NCI-H2171 treated with DMSO at 0.1 percent for 48 hours (cell line): ENCODE measurements around the gene PFDN1.

Source experiments
- DNase-seq: peaks from one replicate; lab custom pipeline; 2025; lab: John Stamatoyannopoulos, UW

The PFDN1 gene

DNA sequence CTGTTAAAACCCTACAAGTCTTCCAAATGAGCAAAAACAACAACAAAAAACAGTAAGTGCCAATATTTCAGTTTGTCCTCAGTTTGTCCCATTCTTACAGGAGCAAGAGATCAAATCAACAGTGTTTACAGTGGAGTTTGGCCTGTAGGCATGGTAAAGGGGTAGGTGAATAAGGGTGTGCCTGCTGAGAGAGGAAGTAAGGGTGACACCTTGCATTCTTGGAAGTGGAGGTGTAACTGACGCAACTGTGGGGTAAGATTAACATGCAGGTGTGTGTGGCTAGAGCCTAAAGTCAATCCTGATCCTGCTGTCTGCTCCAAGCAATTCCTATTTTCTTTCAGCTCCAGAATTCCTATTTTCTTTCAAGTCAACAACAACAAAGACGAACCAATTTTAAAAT is 43.4 kb downstream of the PFDN1 start:
- no peak for DNase-seq

DNA sequence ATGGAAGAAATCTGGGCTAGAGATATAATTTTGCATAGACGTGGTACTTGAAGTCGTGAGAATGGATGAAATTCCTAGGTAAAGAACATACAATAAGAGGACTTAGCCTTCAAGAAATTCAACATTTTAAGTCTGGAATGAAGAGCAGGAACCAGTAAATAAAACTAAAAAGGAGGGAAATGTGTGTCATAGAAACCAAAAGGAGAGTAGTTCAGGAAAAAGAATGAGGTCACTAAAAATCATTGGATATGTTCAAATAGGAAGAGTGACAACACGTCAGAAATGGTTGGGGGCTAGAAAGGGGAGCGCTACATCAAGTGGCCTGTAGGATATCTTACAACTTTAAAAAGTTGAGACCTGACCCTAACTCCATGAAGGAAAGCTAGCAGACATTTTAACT is 44.0 kb downstream of the PFDN1 start:
- no peak for DNase-seq

DNA sequence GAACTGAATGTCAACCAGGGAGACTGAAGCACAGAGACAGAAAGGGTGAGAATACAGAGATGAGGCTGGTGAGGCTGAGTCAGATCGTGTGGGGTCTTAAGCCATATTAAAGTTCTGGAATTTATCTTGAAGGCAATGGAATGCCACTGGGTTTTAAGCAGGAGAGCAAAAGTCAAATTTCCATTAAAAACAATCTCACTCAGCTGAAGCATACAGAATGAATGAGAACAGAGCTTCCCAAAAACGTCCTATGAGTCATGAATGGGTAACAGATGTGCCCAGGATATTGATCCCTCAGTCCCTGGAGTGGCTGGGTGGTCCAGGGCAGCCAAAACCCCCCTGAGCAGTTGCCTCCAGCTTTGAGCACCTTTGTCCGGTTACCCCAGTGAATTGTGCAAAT is 44.9 kb downstream of the PFDN1 start:
- no peak for DNase-seq

DNA sequence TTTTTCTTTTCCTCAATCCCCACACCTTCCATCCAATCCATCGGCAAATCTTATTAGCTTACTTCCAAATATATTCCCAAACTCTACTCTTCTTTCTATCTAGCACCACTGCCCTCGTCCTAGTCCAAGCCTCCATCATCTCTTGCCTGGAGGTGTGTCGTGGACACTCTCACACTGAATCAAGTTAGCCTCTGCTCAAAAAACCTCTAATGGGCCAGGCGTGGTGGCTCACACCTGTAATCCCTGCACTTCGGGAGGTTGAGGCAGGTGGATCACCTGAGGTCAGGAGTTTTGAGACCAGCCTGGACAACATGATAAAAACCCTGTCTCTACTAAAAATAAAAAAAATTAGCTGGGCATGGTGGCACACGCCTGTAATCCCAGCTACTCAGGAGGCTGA is 46.2 kb downstream of the PFDN1 start:
- DNase-seq, result no peak

DNA sequence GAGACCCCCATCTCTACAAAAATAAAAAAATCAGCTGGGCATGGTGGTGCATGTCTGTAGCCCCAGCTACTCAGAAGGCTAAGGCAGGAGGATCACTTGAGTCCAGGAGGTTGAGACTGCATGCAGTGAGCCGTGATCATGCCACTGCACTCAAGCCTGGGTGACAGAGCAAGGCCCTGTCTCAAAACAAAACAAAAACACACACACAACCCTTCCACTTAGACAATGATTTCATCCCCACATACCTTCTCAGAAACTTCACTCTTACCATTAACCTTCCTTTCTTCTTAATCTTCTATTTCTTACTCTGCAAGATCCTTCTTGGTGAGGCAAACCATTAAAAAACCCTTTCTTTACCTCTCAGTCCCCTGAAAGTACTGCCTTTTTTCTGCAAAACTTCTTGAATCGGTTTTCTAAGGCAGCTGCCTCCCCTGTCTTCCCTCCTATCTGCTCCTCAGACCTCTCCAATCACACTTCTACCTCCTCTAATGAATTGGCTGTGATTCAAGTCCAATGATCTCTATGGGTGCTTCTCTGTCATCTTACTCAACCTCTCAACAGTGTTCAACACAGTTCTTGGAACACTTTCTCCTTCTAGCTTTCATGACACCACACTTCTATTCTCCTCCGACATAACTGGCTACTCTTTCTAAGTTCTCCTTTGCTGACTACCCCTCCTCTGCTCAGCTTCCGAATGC is 47.3 kb downstream of the PFDN1 start:
- DNase-seq, result no peak

DNA sequence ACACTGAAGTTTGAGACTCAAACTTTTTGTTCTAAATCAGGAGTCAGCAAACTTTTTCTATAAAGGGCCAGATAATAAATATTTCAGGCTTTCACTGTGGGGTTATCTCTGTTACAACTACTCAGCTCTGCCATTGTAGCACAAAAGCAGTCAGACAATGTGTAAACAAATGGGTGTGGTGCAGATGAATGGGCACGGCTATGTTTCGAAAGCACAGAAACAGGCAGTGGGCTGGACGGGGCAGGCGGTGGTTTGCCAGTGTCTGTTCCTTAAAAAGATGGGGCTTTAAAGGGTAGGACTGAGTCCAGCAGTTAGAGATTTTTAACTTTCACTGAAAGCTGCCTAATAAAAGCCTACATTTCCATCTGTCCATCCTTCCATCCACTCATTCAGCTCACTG is 48.9 kb downstream of the PFDN1 start:
- DNase-seq, result no peak

DNA sequence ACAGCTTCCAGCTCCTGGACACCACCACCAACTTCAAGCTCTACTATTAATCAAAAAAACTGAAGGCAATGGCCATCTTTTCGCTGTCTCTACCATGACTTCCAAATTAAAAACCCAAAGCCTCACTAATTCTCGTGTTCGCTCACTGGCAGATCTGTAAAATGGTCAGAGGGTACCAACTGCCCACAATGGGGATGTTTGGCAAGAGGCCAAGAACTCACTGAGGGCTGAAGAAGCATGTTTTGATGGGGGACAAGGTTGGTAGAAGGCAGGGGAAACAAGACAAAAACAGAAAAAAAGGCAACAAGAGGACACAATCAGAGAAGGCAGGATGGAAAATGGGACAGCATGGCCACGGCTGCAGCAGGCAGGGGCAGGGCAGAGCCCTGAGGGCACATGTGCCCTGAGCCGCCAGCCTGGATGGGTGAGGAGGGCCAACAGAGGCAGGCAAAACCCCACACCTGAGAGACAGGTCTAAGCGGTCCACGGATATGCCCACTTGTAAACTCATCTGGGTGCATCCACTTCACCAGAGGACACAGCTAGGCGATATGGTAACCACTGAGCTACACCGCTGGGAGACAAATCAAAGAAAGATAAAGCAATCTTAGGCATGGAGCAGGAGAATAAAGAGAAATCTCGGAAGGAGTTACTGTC is 50.3 kb downstream of the PFDN1 start:
- DNase-seq, result no peak

DNA sequence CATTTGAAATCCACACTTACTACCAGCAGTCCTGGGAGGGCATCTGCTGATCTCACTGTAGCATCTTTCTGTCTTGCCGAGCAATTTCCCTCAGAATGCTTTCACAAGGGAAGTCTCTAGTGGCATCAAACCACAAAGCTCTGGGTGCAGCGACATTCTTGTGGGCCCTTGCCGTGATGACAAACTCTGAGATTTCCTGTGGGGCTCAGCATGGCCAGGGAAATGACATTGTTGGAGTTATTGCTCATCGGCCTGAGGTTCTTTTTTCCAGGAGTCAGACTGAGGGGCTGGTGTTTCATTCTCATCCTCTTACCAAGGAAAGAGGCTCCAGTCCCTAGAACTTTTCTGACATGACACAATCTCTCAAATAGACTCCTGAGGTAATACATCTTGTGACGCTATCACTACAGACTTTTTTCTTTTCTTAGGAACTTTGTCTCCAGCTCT is 51.4 kb downstream of the PFDN1 start:
- DNase-seq, result no peak

DNA sequence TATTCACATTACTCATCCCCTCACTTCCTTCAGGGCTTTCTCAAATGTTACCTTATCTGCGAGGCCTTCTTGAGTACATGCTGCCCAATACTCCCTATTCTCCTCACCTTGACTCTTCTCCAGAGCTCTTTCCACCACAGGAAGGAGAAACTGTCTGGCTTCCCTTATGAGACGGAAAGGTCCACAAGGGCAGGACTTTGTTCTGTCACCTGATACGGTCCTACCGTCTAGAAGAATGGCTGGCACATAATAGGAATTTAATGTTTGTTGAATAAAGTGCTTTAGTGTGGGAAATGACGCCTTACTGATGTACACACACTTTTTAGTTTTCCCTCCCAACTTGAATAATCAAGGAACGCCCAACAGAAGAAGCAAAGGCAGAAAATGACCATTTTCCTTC is 52.5 kb downstream of the PFDN1 start:
- no peak for DNase-seq

DNA sequence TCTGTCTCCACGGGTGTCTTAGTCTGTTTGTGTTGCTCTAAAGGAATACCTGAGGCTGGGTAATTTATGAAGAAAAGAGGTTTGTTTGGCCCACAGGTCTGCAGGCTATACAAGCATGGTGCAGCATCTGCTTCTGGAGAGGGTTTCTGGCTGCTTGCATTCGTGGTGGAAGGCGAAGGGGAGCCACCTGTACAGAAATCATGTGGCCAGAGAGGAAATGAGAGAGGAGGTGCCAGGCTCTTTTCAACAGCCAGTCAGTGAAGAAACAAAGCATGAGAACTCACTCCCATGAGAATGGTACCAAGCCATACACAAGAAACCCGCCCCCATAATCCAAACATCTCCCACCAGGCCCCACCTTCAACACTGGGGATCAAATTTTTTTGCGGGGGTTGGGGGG is 53.4 kb downstream of the PFDN1 start:
- DNase-seq, result no peak

DNA sequence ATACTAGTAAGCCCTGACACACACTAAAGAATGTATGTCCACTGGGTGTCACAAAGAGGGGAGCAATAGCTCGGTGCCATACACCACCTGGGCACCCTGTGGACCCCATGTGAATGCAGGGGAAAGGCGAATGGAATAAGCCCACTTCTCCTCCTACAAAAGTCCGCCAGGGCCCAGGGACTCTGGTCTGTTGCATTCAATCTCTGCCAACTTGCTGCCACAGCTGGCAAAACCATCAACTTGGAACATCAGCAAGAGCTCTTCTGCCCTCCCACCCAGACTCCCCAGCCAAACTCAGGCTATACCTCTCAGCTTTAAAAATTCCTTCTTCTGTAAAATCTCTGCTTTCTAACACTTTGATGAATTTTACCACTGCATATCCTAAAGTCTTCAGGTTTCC is 54.5 kb downstream of the PFDN1 start:
- DNase-seq, result no peak

DNA sequence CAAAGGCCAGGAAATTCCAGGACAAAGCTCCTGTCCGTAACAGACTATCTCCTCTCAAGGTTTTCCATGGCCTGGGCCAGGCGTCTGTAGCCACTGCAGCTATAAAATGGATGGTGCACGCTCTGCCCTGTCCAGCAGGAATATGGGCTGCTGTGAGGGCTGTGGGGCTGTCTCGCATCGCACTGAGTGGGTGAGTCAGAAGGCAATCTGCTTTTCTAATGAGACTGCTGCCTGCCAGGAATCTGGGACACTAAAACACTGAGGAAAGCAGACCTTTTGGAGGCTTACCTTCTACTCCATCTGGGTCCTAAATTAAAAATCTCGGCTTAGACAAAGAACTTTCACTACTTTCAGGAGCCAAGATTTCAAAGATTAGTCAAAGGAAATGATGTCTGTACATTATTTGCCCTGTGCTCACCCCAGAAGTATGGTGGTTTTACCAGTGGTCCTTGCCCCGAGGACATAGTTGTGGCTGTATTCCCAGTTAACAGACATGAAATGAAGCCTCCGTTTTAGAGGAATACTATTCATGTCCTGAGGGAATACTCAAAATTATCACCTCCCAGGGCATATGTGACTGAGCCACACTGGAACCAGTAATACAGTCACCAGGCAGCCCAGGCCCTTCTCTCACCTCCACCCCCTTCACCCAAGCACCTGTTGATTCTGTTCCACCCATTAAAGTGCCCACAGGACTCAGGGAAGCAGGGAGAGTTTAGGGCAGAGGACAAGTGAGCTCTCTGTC is 56.4 kb downstream of the PFDN1 start:
- DNase-seq, result no peak

DNA sequence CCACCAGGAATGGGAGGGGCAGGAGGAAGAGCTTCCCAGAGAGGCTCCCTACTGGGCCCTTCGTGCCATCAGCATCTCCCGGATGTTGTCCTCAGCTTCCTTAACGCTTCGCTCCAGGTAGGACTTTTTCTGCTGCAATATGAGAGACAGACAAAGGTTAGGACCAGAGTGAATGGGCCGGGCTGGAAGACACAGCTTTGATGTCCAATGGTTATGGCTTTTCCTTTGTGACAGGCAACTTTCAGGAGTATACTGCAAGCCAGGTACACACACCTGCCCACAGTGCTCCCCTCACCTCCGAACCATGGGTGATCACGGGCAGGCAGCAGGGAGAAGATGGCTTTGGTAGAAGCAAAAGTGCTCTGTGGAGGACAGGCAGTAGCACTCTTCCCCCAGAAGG is 57.0 kb downstream of the PFDN1 start:
- DNase-seq, result no peak

DNA sequence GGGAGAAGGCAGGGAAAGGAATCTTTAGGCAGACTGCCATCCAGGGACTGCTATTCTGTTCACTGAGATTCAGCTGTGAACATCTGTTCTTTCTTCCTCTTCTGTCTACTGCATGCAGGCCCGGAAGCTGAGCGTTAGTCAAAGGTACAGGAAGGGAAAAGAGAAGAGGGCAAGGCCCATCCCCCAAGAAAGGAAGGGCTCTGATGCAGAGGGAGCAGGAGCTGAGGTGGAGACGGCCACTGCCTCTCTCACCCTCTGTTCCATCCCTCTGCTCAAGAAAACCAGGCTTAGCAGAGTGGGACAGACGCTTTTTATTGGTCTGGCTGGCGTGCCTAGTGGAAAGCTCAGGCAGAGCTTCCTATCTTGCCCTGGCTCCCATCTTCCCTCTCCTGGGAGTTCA is 57.6 kb downstream of the PFDN1 start:
- DNase-seq, result no peak

DNA sequence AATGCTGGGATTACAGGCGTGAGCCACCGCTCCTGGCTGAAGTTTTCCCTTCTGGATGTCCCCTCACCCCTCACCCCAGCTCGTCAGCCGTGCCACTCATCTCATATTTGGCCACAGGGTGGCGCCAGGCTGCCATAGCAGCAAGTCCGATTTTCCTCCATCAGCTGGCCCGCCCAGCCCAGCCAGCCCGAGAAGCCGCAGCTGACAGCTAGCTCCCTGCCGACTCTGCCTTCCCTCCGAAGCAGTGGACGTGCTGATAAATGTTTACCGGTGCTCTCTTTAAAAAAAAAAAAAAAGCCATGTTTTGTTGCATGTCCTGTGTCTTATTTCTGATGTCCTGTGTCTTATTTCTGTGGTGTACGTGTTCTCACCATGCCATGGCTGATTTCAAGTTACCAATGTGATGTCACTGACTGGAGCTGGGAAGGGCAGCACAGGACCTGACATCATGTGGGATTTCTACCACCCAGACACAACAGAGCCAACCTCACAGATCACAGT is 58.3 kb downstream of the PFDN1 start:
- peak; percentile 3 for DNase-seq

DNA sequence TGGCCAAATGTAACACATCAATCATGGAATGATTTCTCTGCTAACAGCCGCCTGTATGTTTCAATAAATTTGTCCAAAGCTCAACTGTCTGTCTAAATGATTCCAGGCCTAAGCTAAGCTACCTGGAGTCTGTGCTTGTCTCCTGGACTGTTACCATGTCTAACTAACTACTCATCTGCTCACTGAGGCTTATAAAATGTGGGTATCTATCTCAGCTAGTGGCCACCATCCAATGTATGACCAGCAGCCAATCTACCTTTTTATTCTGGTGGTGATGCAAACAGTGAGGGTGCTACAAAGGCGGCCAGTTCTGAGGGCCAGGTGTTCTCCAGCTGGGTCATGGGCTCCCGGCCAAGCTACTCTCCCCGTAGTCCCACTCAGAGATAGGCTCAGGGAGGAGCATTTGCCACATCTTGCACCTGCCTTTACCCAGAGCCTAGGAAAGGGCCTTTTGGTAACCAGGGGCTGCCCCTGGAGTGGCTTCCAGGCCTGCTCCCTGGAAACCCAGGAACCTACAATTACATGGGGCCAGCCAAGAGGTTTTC is 59.1 kb downstream of the PFDN1 start:
- DNase-seq, result no peak

DNA sequence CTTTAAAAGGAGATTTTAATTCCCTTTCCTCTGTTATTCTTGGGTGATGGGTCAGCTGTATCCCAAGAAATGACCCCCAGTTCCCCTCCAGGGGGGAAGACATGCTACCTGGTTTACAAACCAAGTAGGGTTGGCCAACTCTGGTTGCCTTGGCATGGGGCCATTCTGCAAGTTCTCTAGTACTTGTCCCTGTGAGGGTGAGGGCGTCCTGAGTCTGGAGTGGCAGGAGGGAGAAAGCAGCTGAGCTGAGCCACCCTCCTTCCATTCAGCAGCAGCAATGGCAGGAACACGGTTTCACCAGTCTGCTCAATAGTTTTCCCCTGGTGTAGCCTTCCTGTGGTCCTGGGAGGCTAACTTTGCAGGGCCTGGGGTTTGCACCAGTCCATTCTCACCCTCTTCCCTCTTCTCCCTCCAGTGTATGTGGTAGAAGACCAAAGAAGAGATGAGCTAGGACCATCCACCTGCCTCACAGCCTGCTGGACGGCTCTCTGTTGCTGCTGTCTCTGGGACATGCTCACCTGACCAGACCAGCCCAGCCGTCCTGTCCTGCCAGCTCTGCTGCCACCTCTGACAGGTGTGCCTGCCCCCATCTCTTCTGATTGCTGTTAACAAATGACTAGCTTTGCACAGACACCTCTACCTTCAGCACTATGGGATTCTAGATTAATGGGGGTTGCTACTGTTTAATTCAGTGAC is 59.9 kb downstream of the PFDN1 start:
- DNase-seq, result no peak

DNA sequence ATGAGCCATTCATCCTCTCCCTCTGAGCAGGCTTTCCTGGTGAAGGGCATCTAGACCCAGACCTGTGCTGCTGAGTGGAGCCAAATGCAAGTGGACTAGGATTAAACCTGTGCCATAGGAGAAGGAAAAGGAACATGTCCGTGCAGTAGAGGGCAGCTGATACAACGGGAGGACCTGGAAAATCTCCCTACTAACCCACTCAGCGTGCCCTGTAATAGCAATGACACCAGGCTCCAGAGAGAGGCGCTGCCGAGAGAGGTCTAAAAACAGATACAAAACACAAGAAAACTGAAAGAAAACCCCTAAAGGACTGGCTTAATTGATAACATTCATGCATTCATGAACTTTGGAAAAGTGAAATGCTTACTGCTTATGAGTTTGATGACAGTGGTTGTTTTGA is 60.8 kb downstream of the PFDN1 start:
- DNase-seq, result no peak

DNA sequence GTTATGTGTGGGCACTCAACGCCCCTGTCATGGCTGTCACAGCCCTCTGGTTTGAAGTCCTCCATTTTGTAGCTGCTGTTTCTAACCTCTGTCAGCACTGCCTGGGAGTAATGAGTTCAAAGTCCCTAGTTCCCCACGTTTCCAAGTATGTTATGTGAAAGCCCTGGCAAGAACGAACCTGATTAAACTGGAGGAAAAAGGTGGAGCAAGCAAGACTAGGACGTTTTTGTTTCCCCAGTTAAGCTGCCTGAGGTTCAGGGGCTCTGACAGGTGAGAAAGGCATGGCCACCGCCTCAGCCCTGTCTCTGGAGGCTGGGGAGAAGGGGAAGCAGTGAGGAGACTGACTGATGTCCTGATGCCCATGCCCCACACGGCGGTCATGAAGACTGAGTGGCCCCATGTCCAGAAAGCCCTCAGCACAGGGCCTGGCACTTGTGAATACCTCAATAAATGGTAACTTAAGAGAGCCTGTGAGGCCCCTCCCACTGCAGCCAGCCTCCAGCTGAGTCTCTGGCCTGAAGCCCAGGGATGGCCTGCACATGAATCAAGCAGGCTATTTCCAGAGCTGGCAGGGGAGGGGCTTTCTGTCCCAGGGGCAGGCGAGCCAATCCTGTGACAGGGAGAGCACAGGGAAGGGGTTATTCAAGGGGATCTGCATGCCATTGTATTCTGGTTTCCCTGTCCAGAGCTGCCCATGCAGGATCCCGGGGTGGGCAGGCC is 61.8 kb downstream of the PFDN1 start:
- peak; percentile 34 for DNase-seq

DNA sequence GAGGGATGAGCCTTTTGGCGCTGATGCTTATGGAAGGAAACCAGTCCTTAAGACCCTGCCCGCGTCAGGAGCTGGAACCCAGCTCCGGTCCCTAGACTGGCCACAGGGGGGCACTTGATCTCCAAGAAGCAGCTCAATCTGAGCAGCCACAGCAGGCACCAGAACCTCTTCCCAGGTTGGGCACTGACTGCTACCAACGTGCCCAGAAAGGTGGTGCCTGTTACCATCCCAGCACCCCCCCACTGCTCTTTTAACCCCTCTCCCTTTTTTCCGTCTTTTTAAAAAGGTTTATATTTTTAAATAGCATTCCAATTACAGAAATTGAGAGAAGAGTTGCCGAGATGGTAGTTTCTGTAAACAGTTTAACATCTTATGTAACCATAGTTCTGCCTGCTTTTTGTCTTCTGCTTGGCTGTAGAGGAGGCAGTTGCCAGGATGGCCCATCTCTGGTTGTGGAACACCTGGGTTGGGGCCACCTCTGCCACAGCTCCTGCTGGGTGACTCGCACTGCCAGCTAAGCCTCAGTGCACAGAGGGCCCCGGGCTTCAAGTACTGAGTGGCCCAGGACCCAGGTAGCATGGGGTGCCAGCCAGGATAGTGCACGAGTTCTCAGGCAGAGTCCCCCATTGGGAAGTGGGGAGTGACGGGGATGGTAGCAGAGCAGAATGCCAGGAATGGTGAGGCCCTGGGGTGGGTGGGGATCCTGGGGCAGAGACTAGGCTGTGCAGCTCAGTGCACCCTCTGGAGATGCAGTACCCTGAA is 62.8 kb downstream of the PFDN1 start:
- no peak for DNase-seq

DNA sequence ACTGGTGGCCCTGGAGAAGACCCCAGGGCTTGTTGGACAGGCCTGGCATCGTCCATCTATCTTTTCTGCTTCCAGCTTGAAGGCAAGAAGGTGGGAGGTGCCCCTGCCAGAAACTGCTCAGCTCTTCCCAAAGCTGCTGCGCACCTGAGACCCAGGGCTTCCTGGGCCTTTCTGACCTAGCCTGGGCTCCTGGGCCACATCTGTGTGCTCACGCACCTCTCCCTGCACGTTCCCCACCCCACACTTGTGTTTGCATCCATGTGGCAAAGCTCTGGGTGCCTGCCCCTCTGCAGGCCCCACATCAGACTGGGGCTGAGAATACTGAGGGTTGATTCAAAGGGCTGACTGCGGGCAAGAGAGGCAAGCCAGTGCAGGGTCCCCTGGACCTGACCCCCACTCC is 63.4 kb downstream of the PFDN1 start:
- no peak for DNase-seq
